HEK293 (cell line): ENCODE data around the gene CD86.

ENCODE experiments used
- CTCF ChIA-PET: fragments of 350-600 bp; formaldehyde crosslinking; extraction: SDS; loops from one replicate; lab custom pipeline; 2021; ENCODE audit warnings: antibody characterized with exemption; lab: Yijun Ruan, JAX
- POLR2A ChIA-PET: fragments of 300-600 bp; formaldehyde crosslinking; extraction: SDS; loops from one replicate; lab custom pipeline; 2020; ENCODE audit warnings: antibody characterized with exemption, inconsistent platforms; lab: Yijun Ruan, JAX
- H3K27ac ChIP-seq: fragments of 200-500 bp; sonication (Bioruptor generic); 2 replicates; pipeline ENCODE4 v1.5.1; 2014; ENCODE audit warnings: low read depth, low read length, control low read depth, inconsistent platforms; ENCODE audit errors: extremely low read depth
- H3K36me3 ChIP-seq, 2 experiments: fragments of 200-500 bp in 1 of 2; sonication (Bioruptor generic) in 1 of 2; 1 replicate in 1 of 2; 2 replicates in 1 of 2; pipeline ENCODE4 v1.5.1; 2014 to 2017; ENCODE audit warnings: inconsistent platforms in 2 of 2, low read length in 2 of 2; ENCODE audit not compliant: control insufficient read depth in 2 of 2, insufficient read depth in 1 of 2
- H3K4me1 ChIP-seq: fragments of 200-500 bp; sonication (Bioruptor generic); 2 replicates; pipeline ENCODE4 v1.5.1; 2014; ENCODE audit warnings: mild to moderate bottlenecking, low read length, inconsistent platforms; ENCODE audit not compliant: control insufficient read depth, insufficient read depth
- H3K4me3 ChIP-seq: 2 replicates; pipeline ENCODE4 v1.5.1; 2011; ENCODE audit warnings: low read depth, mild to moderate bottlenecking, control low read depth, low read length, moderate library complexity
- H3K9me3 ChIP-seq: fragments of 200-500 bp; sonication (Bioruptor generic); 2 replicates; pipeline ENCODE4 v1.5.1; 2014; ENCODE audit warnings: low read depth, low read length, inconsistent platforms; ENCODE audit not compliant: control insufficient read depth, insufficient read depth
- ATF2 ChIP-seq: fragments of 450-650 bp; formaldehyde crosslinking; IDR thresholded peaks from 2 replicates; pipeline ENCODE4 v1.5.1; 2016; ENCODE audit warnings: missing biosample characterization, missing genetic modification characterization, low read depth
- HOXC10 ChIP-seq: sonication (generic); formaldehyde crosslinking; IDR thresholded peaks from 2 replicates; pipeline ENCODE4 v1.8.1; 2023; ENCODE audit warnings: mild to moderate bottlenecking, missing genetic modification reagents
- PRDM1 ChIP-seq: fragments of 450-650 bp; formaldehyde crosslinking; IDR thresholded peaks from 2 replicates; pipeline ENCODE4; 2016; ENCODE audit warnings: missing biosample characterization, missing genetic modification characterization
- SP2 ChIP-seq: fragments of 450-650 bp; formaldehyde crosslinking; IDR thresholded peaks from 2 replicates; pipeline ENCODE4 v1.5.1; 2016; ENCODE audit warnings: missing biosample characterization, missing genetic modification characterization
- YY1 ChIP-seq: fragments of 450-650 bp; formaldehyde crosslinking; IDR thresholded peaks from 2 replicates; pipeline ENCODE4 v1.5.1; 2018; ENCODE audit warnings: missing biosample characterization, missing genetic modification characterization
- ZBTB17 ChIP-seq: fragments of 450-650 bp; formaldehyde crosslinking; IDR thresholded peaks from 2 replicates; pipeline ENCODE4 v1.5.1; 2016; ENCODE audit warnings: missing biosample characterization, missing genetic modification characterization
- ZFP3 ChIP-seq: fragments of 450-650 bp; formaldehyde crosslinking; IDR thresholded peaks from 2 replicates; pipeline ENCODE4 v1.5.1; 2016; ENCODE audit warnings: low read depth, missing biosample characterization, missing genetic modification characterization
- ZNF121 ChIP-seq: fragments of 450-650 bp; formaldehyde crosslinking; IDR thresholded peaks from 2 replicates; pipeline ENCODE4 v1.5.1; 2016; ENCODE audit warnings: missing biosample characterization, missing genetic modification characterization
- ZNF132 ChIP-seq: fragments of 450-650 bp; formaldehyde crosslinking; IDR thresholded peaks from 2 replicates; pipeline ENCODE4 v1.5.1; 2017; ENCODE audit warnings: missing biosample characterization, missing genetic modification characterization, borderline replicate concordance
- ZNF157 ChIP-seq: fragments of 450-650 bp; formaldehyde crosslinking; IDR thresholded peaks from 2 replicates; pipeline ENCODE4 v1.5.1; 2016; ENCODE audit warnings: missing biosample characterization, missing genetic modification characterization
- ZNF19 ChIP-seq: fragments of 450-650 bp; formaldehyde crosslinking; IDR thresholded peaks from 2 replicates; pipeline ENCODE4; 2016; ENCODE audit warnings: missing biosample characterization, missing genetic modification characterization, low read depth
- ZNF2 ChIP-seq: fragments of 450-650 bp; formaldehyde crosslinking; IDR thresholded peaks from 2 replicates; pipeline ENCODE4 v1.5.1; 2016; ENCODE audit warnings: missing biosample characterization, missing genetic modification characterization
- ZNF266 ChIP-seq: fragments of 450-650 bp; formaldehyde crosslinking; IDR thresholded peaks from 2 replicates; pipeline ENCODE4 v1.5.1; 2016; ENCODE audit warnings: missing biosample characterization, missing genetic modification characterization, low read depth
- ZNF311 ChIP-seq: fragments of 450-650 bp; formaldehyde crosslinking; IDR thresholded peaks from 2 replicates; pipeline ENCODE4 v1.5.1; 2017; ENCODE audit warnings: missing biosample characterization, missing genetic modification characterization, borderline replicate concordance
- ZNF324 ChIP-seq: fragments of 450-650 bp; formaldehyde crosslinking; IDR thresholded peaks from 2 replicates; pipeline ENCODE4 v1.5.1; 2016; ENCODE audit warnings: missing biosample characterization, missing genetic modification characterization
- ZNF391 ChIP-seq: fragments of 450-650 bp; formaldehyde crosslinking; IDR thresholded peaks from 2 replicates; pipeline ENCODE4 v1.5.1; 2016; ENCODE audit warnings: low read depth, missing biosample characterization, missing genetic modification characterization, borderline replicate concordance
- ZNF404 ChIP-seq: fragments of 450-650 bp; formaldehyde crosslinking; IDR thresholded peaks from 2 replicates; pipeline ENCODE4 v1.5.1; 2017; ENCODE audit warnings: missing biosample characterization, missing genetic modification characterization
- ZNF433 ChIP-seq: fragments of 450-650 bp; formaldehyde crosslinking; IDR thresholded peaks from 2 replicates; pipeline ENCODE4 v1.5.1; 2016; ENCODE audit warnings: missing biosample characterization, missing genetic modification characterization, low read depth
- ZNF473 ChIP-seq: fragments of 450-650 bp; formaldehyde crosslinking; IDR thresholded peaks from 2 replicates; pipeline ENCODE4 v1.5.1; 2017; ENCODE audit warnings: missing biosample characterization, missing genetic modification characterization
- ZNF501 ChIP-seq: fragments of 450-650 bp; formaldehyde crosslinking; IDR thresholded peaks from 2 replicates; pipeline ENCODE4 v1.5.1; 2016; ENCODE audit warnings: missing biosample characterization, missing genetic modification characterization
- ZNF561 ChIP-seq: fragments of 450-650 bp; IDR thresholded peaks from 2 replicates; pipeline ENCODE4 v1.5.1; 2018; ENCODE audit warnings: missing biosample characterization, missing genetic modification characterization, borderline replicate concordance
- ZNF629 ChIP-seq: fragments of 450-650 bp; formaldehyde crosslinking; IDR thresholded peaks from 2 replicates; pipeline ENCODE4 v1.5.1; 2017; ENCODE audit warnings: missing biosample characterization, missing genetic modification characterization
- ZNF664 ChIP-seq: fragments of 450-650 bp; formaldehyde crosslinking; IDR thresholded peaks from 2 replicates; pipeline ENCODE4 v1.5.1; 2016; ENCODE audit warnings: missing biosample characterization, missing genetic modification characterization
- ZNF704 ChIP-seq: fragments of 450-650 bp; formaldehyde crosslinking; IDR thresholded peaks from 2 replicates; pipeline ENCODE4 v1.5.1; 2016; ENCODE audit warnings: missing biosample characterization, missing genetic modification characterization
- ZNF837 ChIP-seq: fragments of 450-650 bp; formaldehyde crosslinking; IDR thresholded peaks from 2 replicates; pipeline ENCODE4 v1.5.1; 2016; ENCODE audit warnings: missing biosample characterization, missing genetic modification characterization
- ZSCAN18 ChIP-seq: fragments of 450-650 bp; formaldehyde crosslinking; IDR thresholded peaks from 2 replicates; pipeline ENCODE4 v1.5.1; 2016; ENCODE audit warnings: missing biosample characterization, missing genetic modification characterization
- TF ChIP-seq, protein P1 (sequence below): IDR thresholded peaks from 2 replicates; pipeline ENCODE4 v1.6.1; 2011; ENCODE audit warnings: mild to moderate bottlenecking, low read depth, low read length, borderline replicate concordance
- TF ChIP-seq, protein P2 (sequence below): fragments of 450-650 bp; formaldehyde crosslinking; IDR thresholded peaks from 2 replicates; pipeline ENCODE4 v1.5.1; 2016; ENCODE audit warnings: missing biosample characterization, missing genetic modification characterization
- TF ChIP-seq, protein P3 (sequence below): fragments of 450-650 bp; formaldehyde crosslinking; IDR thresholded peaks from 2 replicates; pipeline ENCODE4 v1.5.1; 2016; ENCODE audit warnings: missing biosample characterization, missing genetic modification characterization

The CD86 gene

GRCh38 chr3:122066331-122067213, 11.4 kb downstream of the CD86 start:
- Histone ChIP-seq H3K4me1 (no peaks in the 10 kb centered on the region), H3K27ac (no peak overlapping the region), H3K4me3 (no peak overlapping the region), H3K36me3 (no peaks in the 10 kb centered on the region), H3K9me3 (no peaks in the 10 kb centered on the region)
- CTCF ChIA-PET: no interaction called here
- POLR2A ChIA-PET: no interaction called here
- TF ChIP-seq ZNF19 (no peak), ZBTB17 (tag by site-specific recombination) (no peak), ZFP3 (tag by site-specific recombination) (no peak), ZNF629 (tag by site-specific recombination) (no peak), ZNF2 (tag by site-specific recombination) (no peak), ZNF473 (tag by site-specific recombination) (no peak), ZNF501 (tag by site-specific recombination) (no peak), ZNF132 (tag by site-specific recombination) (no peak), ZNF157 (tag by site-specific recombination) (no peak), ZNF664 (tag by site-specific recombination) (no peak), ZNF837 (tag by site-specific recombination) (no peak), ATF2 (tag by site-specific recombination) (no peak), ZSCAN18 (tag by site-specific recombination) (no peak), ZNF311 (tag by site-specific recombination) (no peak), ZNF561 (tag by site-specific recombination) (no peak), HOXC10 (CRISPR knock-in tag) (no peak), ZNF391 (tag by site-specific recombination) (no peak), ZNF121 (no peak)
- TF ChIP-seq, protein P1, sequence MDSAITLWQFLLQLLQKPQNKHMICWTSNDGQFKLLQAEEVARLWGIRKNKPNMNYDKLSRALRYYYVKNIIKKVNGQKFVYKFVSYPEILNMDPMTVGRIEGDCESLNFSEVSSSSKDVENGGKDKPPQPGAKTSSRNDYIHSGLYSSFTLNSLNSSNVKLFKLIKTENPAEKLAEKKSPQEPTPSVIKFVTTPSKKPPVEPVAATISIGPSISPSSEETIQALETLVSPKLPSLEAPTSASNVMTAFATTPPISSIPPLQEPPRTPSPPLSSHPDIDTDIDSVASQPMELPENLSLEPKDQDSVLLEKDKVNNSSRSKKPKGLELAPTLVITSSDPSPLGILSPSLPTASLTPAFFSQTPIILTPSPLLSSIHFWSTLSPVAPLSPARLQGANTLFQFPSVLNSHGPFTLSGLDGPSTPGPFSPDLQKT: no peak

DNA sequence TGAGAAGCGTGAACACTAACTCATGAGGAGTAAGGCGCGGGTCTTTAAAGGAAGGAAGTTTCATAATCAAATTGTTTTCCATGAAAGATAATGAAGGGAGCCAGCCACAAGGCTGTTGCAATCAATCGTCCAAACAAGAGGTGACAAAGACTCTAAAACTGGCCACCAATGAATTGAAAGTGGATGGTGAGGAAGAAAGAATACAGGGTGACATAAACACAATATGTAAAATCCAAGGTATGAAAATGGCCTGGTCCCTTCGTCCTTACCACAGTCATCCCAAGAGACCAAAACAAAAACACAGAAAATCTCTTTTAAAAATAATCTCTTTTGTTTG, 12.0 kb downstream of the CD86 start:
- ChIA-PET POLR2A (no interaction called here), CTCF (no interaction called here)
- Histone ChIP-seq H3K4me3 (no peak overlapping the region), H3K9me3 (no peaks in the 10 kb centered on the region), H3K36me3 (no peaks in the 10 kb centered on the region), H3K4me1 (no peaks in the 10 kb centered on the region), H3K27ac (no peak overlapping the region)
- no peak for TF ChIP-seq ZNF433 (tag by site-specific recombination)
- no peak for TF ChIP-seq SP2 (tag by site-specific recombination)
- TF ChIP-seq YY1 (tag by site-specific recombination): no peak
- no peak for TF ChIP-seq PRDM1 (tag by site-specific recombination)
- TF ChIP-seq ZNF391 (tag by site-specific recombination): no peak
- TF ChIP-seq ZNF404 (tag by site-specific recombination): no peak
- TF ChIP-seq, protein P2, sequence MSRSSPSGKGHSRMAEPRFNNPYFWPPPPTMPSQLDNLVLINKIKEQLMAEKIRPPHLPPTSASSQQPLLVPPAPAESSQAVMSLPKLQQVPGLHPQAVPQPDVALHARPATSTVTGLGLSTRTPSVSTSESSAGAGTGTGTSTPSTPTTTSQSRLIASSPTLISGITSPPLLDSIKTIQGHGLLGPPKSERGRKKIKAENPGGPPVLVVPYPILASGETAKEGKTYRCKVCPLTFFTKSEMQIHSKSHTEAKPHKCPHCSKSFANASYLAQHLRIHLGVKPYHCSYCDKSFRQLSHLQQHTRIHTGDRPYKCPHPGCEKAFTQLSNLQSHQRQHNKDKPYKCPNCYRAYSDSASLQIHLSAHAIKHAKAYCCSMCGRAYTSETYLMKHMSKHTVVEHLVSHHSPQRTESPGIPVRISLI: no peak
- TF ChIP-seq, protein P3, sequence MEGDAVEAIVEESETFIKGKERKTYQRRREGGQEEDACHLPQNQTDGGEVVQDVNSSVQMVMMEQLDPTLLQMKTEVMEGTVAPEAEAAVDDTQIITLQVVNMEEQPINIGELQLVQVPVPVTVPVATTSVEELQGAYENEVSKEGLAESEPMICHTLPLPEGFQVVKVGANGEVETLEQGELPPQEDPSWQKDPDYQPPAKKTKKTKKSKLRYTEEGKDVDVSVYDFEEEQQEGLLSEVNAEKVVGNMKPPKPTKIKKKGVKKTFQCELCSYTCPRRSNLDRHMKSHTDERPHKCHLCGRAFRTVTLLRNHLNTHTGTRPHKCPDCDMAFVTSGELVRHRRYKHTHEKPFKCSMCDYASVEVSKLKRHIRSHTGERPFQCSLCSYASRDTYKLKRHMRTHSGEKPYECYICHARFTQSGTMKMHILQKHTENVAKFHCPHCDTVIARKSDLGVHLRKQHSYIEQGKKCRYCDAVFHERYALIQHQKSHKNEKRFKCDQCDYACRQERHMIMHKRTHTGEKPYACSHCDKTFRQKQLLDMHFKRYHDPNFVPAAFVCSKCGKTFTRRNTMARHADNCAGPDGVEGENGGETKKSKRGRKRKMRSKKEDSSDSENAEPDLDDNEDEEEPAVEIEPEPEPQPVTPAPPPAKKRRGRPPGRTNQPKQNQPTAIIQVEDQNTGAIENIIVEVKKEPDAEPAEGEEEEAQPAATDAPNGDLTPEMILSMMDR (tag by site-specific recombination): no peak
- no peak for TF ChIP-seq ZNF704
- no peak for TF ChIP-seq ZNF266
- TF ChIP-seq ZNF324 (tag by site-specific recombination): no peak
